ENCODE measurements around the gene ANP32E.

The ANP32E gene

GRCh38 chr1:150196417-150196816 lies 39.5 kb downstream of the ANP32E start:
- TF ChIP-seq GATA2 (IDR thresholded peaks at IDR 0.05; ENCODE audit: low read depth, low read length) (no peak), GATA3 (IDR thresholded peaks at IDR 0.05; ENCODE audit: low read depth, low read length) (no peak)

GRCh38 chr1:150194381-150195031 lies 41.4 kb downstream of the ANP32E start:
- TF ChIP-seq GATA2 (IDR thresholded peaks at IDR 0.05; ENCODE audit: low read depth, low read length) (no peak), GATA3 (IDR thresholded peaks at IDR 0.05; ENCODE audit: low read depth, low read length) (no peak)

GRCh38 chr1:150192012-150192411 lies 43.9 kb downstream of the ANP32E start:
- no peak for TF ChIP-seq GATA2 (IDR thresholded peaks at IDR 0.05; ENCODE audit: low read depth, low read length)
- no peak for TF ChIP-seq GATA3 (IDR thresholded peaks at IDR 0.05; ENCODE audit: low read depth, low read length)

DNA sequence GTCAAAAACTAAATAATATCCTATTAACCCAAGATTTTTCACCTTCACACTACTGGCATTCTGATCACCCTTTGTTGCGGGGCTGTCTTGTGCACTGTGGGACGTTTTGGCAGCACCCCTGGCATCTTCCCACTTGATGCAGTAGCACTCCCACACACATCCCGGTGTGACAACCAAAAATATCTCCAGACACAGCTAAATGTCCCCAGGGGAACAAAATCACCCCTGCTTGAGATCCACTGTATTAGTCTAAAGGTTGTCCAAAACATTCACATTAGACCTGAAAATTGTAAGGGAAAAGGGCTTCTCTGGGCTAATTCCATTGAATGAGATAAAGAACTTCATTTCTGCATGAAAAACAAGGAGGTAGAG lies 48.4 kb downstream of the ANP32E start:
- TF ChIP-seq GATA2 (IDR thresholded peaks at IDR 0.05; ENCODE audit: low read depth, low read length): no peak
- no peak for TF ChIP-seq GATA3 (IDR thresholded peaks at IDR 0.05; ENCODE audit: low read depth, low read length)

GRCh38 chr1:150186789-150187559 lies 48.9 kb downstream of the ANP32E start:
- no peak for TF ChIP-seq GATA2 (IDR thresholded peaks at IDR 0.05; ENCODE audit: low read depth, low read length)
- no peak for TF ChIP-seq GATA3 (IDR thresholded peaks at IDR 0.05; ENCODE audit: low read depth, low read length)

DNA sequence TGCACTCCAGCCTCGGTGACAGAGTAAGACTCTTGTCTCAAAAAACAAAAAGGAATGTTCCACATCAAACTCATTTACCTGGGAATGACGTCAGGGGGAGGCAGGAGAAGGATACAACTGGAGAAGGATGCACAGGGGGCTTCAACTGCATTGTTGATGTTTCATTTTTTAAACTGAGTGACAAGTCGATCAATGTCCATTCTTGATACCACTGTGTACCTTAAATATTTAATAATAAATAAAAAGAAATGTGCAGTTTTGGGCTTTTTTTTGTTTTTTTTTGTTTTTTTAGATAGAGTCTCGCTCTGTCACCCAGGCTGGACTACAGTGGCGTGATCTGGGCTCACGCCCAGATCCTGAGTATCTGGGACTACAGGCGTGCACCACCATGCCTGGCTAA lies 50.4 kb downstream of the ANP32E start:
- TF ChIP-seq GATA2 (IDR thresholded peaks at IDR 0.05; ENCODE audit: low read depth, low read length) (no peak), GATA3 (IDR thresholded peaks at IDR 0.05; ENCODE audit: low read depth, low read length) (no peak)

DNA sequence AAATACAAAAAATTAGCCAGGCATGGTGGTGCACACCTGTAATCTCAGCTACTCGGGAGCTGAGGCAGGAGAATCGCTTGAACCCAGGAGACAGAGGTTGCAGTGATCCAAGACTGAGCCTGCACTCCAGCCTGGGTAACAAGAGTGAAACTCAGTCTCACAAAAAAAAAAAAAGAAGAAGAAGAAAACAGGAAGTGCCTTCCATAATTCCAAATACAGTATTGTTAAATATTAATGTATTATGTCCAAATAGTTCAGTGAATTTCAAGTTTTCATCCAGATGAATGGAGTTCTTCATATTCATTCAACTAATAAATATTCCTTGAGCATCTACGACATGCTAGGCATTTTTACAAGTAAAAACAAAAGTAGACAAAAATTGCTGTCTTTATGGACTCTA lies 52.9 kb downstream of the ANP32E start:
- TF ChIP-seq GATA3 (IDR thresholded peaks at IDR 0.05; ENCODE audit: low read depth, low read length) (no peak), GATA2 (IDR thresholded peaks at IDR 0.05; ENCODE audit: low read depth, low read length) (no peak)

- no peak for TF ChIP-seq GATA3 (IDR thresholded peaks at IDR 0.05; ENCODE audit: low read depth, low read length)
- no peak for TF ChIP-seq GATA2 (IDR thresholded peaks at IDR 0.05; ENCODE audit: low read depth, low read length)
Observed at GRCh38 chr1:150182247-150182646, 53.7 kb downstream of the ANP32E start.

- TF ChIP-seq GATA2 (IDR thresholded peaks at IDR 0.05; ENCODE audit: low read depth, low read length) (no peak), GATA3 (IDR thresholded peaks at IDR 0.05; ENCODE audit: low read depth, low read length) (no peak)
Observed at GRCh38 chr1:150180474-150180873, 55.4 kb downstream of the ANP32E start.

GRCh38 chr1:150179867-150180266 lies 56.0 kb downstream of the ANP32E start:
- TF ChIP-seq GATA2 (IDR thresholded peaks at IDR 0.05; ENCODE audit: low read depth, low read length): no peak
- no peak for TF ChIP-seq GATA3 (IDR thresholded peaks at IDR 0.05; ENCODE audit: low read depth, low read length)

DNA sequence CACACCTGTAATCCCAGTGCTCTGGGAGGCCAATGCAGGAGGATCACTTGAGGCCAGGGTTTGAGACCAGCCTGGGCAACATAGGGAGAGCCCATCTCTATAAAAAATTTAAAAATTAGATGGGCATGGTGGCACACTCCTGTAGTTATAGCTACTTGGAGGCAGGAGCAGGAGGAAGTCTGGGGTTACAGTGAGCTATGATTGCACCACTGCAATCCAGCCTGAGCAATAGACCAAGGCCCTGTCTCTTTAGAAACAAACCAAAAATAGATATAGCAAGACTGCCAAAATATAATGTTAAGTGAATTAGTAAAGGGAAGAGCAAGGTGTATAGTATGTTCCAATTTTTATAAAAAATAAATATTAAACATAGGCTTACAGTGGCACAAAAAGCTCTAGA lies 57.4 kb downstream of the ANP32E start:
- TF ChIP-seq GATA3 (IDR thresholded peaks at IDR 0.05; ENCODE audit: low read depth, low read length): no peak
- TF ChIP-seq GATA2 (IDR thresholded peaks at IDR 0.05; ENCODE audit: low read depth, low read length): no peak

- no peak for TF ChIP-seq GATA2 (IDR thresholded peaks at IDR 0.05; ENCODE audit: low read depth, low read length)
- no peak for TF ChIP-seq GATA3 (IDR thresholded peaks at IDR 0.05; ENCODE audit: low read depth, low read length)
Observed at GRCh38 chr1:150176593-150176992, 59.3 kb downstream of the ANP32E start.

DNA sequence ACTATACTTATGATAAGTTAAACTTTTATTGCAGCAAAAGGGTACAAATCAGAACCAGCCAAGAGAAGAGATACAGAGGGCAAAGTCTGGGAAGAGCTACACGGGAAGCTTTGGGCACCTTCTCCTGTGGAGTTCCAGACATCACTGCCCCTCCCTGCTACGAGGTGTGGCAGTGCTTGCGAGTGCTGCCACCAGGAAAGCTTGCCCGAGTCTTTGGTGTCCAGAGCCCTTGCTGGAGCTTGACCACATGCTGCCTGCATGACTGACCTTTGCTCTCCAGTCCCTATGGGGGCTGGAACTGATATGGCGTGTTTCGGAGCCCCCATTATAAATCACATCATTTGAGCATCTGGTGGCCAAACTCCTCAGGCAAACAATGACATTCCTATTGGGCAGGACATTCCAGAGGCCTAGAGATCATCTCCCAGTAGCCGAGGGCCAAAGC lies 62.7 kb downstream of the ANP32E start:
- no peak for TF ChIP-seq GATA3 (IDR thresholded peaks at IDR 0.05; ENCODE audit: low read depth, low read length)
- no peak for TF ChIP-seq GATA2 (IDR thresholded peaks at IDR 0.05; ENCODE audit: low read depth, low read length)

DNA sequence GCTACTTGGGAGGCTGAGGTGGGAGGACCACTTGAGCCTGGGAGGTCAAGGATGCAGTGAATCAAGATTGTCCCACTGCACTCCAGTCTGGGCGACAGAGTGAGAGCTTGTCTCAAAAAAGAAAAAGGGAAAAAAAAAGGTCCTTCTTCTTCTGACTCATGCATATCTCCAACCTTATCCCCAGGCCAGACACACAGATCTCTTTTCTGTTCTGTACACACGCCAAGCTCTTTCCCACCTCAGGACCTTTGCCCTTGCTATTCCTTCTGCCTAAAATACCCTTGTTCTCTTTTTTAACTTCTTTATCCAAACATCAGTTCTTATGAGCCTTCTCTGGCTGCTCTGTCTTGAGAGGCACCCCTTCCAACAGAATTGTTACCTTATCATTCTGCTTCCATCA lies 64.1 kb downstream of the ANP32E start:
- TF ChIP-seq GATA2 (IDR thresholded peaks at IDR 0.05; ENCODE audit: low read depth, low read length) (no peak), GATA3 (IDR thresholded peaks at IDR 0.05; ENCODE audit: low read depth, low read length) (no peak)

DNA sequence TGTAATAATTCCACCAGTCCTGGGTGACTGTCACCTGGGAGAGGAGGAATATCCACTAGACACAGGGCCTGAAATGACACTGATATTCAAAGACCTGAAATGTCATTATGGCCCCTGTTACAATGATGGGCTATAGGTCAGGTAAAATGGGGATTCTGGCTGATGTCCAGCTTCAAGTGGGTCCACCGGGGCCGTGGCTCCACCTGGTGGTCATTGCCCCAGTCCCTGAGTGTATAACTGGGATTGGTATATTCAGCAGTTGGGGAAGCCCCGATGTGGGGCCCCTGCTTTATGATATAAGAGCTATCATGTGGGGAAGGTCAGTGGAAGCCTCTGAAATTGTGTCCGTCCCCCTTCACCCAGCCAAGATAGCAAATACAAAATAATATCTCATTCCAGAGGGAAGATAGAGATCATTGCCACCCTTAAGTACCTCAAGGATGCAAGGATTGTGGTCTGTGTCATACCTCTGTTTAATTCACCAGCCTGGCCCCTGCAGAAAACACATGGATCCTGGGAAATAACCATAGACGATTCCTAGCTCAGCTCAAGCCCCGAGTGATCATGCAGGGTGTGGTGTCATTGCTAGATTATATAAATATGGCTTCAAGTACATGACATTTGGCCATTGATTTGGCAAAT lies 66.8 kb downstream of the ANP32E start:
- TF ChIP-seq GATA3 (IDR thresholded peaks at IDR 0.05; ENCODE audit: low read depth, low read length): no peak
- 0 out of 2 replicates have a peak, but pooled peaks have one; percentile 21 for TF ChIP-seq GATA2 (IDR thresholded peaks at IDR 0.05; ENCODE audit: low read depth, low read length)
